Type B pancreatic cell (in vitro differentiated cells): ENCODE results near the gene CHD2. TPM values are rescaled to one million over a fixed set of nuclear protein-coding genes. Genes with fewer than 3 reads are reported as not detected.

Source experiments
- DNase-seq: peaks from one replicate; pipeline ENCODE4 v3.0.0; 2021; ENCODE audit warnings: mixed read lengths; ENCODE audit not compliant: unreplicated experiment; ENCODE audit errors: extremely low spot score
- H3K27ac Mint-ChIP-seq: 2 replicates; pipeline ENCODE4 v1.8.0; 2021; ENCODE audit warnings: mild to moderate bottlenecking, mixed read lengths
- H3K27me3 Mint-ChIP-seq: 2 replicates; pipeline ENCODE4 v1.8.0; 2021; ENCODE audit warnings: mixed read lengths
- H3K36me3 Mint-ChIP-seq: 2 replicates; pipeline ENCODE4 v1.8.0; 2021; ENCODE audit warnings: mixed read lengths
- H3K4me1 Mint-ChIP-seq: one replicate; pipeline ENCODE4 v1.8.0; 2021; ENCODE audit warnings: mixed read lengths; ENCODE audit not compliant: unreplicated experiment
- H3K4me3 Mint-ChIP-seq: 2 replicates; pipeline ENCODE4 v1.8.0; 2021; ENCODE audit warnings: mild to moderate bottlenecking, mixed read lengths
- H3K9me3 Mint-ChIP-seq: 2 replicates; pipeline ENCODE4 v1.8.0; 2021; ENCODE audit warnings: mixed read lengths
- total RNA-seq: library from RNA; stranded (reverse); gene quantifications from 2 replicates; pipeline ENCODE4 v1.2.1, GENCODE V29; 2021; ENCODE audit warnings: low replicate concordance
- TF ChIP-seq, protein P1 (sequence below): fragments of 200-600 bp; sonication (generic); conservative IDR thresholded peaks from 2 replicates; pipeline ENCODE4 v1.5.0; 2021; ENCODE audit warnings: antibody characterized with exemption, mild to moderate bottlenecking

Gene CHD2
- total RNA-seq, 1 donor from 2014 or later, result 135 TPM

DNA sequence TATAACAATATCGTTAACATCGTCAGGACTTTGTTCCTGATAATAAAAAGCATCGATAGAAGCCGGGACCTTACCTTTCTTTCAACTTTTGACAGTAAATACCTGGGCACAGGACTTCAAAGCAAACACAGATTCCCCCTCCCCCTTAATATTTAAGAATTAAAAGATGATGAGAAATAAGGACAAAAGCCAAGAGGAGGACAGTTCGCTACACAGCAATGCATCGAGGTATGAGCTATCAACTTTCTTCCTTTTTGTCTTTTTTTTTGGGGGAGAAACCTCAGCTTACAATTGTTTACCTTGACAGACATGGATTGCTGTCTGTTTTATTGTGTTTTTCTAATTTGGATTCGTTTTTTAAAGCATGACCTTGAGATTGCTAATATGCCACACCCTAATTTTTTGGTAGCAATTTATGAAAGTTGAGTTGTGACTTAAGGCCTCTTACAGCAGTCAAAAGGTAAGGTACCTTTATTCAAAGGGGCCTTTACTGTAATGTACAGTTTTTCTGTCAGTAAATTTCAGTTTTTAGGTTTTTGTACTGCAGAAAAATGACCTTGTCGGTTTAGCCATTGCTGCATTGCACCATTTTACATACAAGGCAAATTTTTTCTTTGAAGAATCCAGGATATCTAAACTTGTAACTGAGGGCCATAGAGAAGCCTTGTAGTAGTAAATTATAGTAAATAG lies 1.1 kb downstream of the CHD2 start:
- H3K27ac Mint-ChIP-seq, result peak overlapping the region; percentile 100
- no peaks in the 10 kb centered on the region for H3K9me3 Mint-ChIP-seq
- peaks cover 7% of the 10 kb centered on the region for H3K27me3 Mint-ChIP-seq
- no peak for DNase-seq
- H3K36me3 Mint-ChIP-seq, result peaks cover 54% of the 10 kb centered on the region
- TF ChIP-seq, protein P1, sequence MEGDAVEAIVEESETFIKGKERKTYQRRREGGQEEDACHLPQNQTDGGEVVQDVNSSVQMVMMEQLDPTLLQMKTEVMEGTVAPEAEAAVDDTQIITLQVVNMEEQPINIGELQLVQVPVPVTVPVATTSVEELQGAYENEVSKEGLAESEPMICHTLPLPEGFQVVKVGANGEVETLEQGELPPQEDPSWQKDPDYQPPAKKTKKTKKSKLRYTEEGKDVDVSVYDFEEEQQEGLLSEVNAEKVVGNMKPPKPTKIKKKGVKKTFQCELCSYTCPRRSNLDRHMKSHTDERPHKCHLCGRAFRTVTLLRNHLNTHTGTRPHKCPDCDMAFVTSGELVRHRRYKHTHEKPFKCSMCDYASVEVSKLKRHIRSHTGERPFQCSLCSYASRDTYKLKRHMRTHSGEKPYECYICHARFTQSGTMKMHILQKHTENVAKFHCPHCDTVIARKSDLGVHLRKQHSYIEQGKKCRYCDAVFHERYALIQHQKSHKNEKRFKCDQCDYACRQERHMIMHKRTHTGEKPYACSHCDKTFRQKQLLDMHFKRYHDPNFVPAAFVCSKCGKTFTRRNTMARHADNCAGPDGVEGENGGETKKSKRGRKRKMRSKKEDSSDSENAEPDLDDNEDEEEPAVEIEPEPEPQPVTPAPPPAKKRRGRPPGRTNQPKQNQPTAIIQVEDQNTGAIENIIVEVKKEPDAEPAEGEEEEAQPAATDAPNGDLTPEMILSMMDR, result no peak
- peak overlapping the region; percentile 97 for H3K4me3 Mint-ChIP-seq
- H3K4me1 Mint-ChIP-seq, result peaks cover 25% of the 10 kb centered on the region

DNA sequence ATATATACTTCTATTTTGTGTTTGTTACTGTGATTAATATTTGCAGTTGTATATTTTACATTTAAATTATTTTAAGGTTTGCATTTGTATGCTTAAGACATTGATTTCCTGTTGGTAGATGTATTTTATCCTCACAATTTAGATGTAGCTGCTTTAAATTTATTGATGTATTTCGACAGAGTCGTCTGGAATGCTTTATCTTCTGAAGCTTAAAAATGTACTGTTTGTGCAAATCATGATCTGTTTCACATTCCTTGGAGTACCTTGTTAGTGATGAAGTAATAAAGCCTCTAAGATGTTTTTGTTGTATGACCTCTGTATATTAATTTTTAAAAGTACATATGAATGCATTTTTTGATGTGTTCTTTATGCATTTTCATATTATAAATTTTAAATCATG lies 1.9 kb downstream of the CHD2 start:
- Mint-ChIP-seq H3K4me3 (peak overlapping the region; percentile 97), H3K27ac (peak overlapping the region; percentile 88), H3K27me3 (peaks cover 7% of the 10 kb centered on the region), H3K36me3 (peaks cover 47% of the 10 kb centered on the region), H3K4me1 (peaks cover 24% of the 10 kb centered on the region), H3K9me3 (no peaks in the 10 kb centered on the region)
- TF ChIP-seq, protein P1, result no peak
- DNase-seq, result no peak

DNA sequence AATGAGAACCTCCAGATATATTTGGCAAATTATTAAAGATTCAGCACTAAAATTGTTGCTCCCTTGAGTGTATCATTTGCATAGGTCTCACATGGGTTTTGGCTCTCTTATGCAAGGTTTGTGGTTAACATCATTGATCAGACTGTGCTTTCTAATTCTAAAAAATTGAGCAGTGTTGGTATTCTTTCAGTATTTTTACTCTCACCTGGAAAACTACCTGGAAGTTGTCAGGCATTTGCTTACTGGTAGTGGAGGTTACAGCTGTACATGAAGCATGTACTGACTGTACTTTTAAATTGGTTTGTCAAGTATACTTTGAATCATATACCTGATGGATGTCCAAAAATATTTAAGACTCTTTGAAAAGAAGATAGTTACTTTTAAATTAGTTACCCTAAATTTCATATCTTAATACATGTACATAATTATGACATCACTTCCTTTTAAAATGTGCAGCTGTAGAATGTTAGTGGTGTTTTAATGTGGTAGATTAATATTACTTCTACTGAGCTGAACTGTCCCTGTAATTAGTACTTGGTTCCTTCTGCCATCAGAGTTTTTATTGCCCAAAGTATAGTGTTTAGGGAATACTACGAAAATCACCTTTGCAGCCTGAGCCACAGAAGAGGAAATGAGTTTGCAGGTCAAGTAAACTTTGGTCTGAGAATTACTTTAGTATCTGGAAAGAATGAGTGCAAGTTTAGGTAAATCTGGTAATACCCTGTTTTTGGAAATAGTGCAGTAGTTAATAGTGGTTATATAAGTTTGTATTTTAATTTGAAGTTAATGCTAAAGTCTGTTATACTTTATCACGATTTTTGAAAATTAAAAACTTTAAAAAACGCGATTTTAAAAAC lies 2.8 kb downstream of the CHD2 start:
- Mint-ChIP-seq H3K9me3 (no peaks in the 10 kb centered on the region), H3K4me3 (peak overlapping the region; percentile 97), H3K36me3 (peaks cover 45% of the 10 kb centered on the region), H3K27me3 (peaks cover 7% of the 10 kb centered on the region), H3K4me1 (peaks cover 34% of the 10 kb centered on the region), H3K27ac (peak overlapping the region; percentile 100)
- TF ChIP-seq, protein P1, result no peak
- DNase-seq, result no peak

DNA sequence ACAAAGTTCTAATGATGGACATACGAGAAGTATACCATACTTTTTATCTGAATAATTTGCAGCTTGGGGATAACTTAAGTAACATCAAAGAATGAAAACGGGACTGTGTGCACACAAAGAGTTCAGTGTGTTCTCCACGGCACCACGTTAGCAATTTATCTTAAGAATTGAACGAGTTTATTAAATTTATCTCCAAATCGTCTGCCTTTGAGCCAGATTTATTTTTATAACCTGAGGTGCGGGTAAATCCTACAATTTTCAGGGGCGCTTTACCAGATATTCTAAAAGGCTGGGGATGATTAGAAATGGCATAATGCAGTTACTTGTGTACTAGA lies 3.5 kb downstream of the CHD2 start:
- no peaks in the 10 kb centered on the region for H3K9me3 Mint-ChIP-seq
- peaks cover 40% of the 10 kb centered on the region for H3K4me1 Mint-ChIP-seq
- peak overlapping the region; percentile 97 for H3K4me3 Mint-ChIP-seq
- peak overlapping the region; percentile 100 for H3K27ac Mint-ChIP-seq
- no peak for DNase-seq
- H3K36me3 Mint-ChIP-seq, result peaks cover 43% of the 10 kb centered on the region
- peaks cover 7% of the 10 kb centered on the region for H3K27me3 Mint-ChIP-seq
- TF ChIP-seq, protein P1, result no peak

DNA sequence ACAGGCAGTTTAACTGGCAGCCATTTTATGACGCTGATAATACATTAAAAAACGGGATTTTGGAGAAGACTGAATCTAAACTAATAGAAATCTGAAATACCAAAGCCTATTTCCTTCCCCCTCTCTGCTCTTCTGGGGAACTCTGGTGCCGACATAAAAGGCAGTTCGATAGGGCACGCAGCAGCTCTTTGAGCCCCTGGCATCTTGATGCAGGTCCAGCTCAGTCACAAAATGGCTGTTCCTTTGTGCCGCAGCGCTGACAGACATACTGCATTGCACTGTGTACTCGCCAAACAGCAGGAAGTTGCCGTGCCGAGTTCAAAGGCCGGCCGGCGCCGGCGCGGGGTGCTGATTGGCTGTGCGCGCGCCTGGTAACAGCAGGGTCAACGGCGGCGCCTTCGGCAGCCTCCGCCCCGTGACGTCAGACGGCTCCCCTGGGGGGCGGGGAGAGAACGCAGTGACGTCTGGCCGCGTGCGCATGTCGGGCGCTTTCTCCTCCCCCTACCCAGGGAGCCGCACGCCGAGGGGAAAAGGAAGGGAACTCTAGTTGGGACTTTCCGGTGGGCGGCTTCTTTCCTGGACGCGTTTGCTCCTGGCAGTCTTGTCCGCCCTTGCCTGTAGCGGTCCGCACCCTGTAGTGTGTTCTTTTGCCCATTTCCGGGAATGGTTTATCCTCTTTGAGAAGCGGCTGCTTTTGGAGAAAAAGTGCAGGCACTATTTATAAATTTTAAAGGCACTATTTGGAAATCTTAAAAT lies 4.0 kb downstream of the CHD2 start:
- peak overlapping the region; percentile 97 for H3K4me3 Mint-ChIP-seq
- H3K27me3 Mint-ChIP-seq, result peaks cover 7% of the 10 kb centered on the region
- TF ChIP-seq, protein P1, result no peak
- H3K27ac Mint-ChIP-seq, result peak overlapping the region; percentile 100
- peak; percentile 100 for DNase-seq
- H3K36me3 Mint-ChIP-seq, result peaks cover 41% of the 10 kb centered on the region
- no peaks in the 10 kb centered on the region for H3K9me3 Mint-ChIP-seq
- H3K4me1 Mint-ChIP-seq, result peaks cover 39% of the 10 kb centered on the region
